Testis (tissue), 3 donors: ENCODE data around the gene GID4. TPM values are rescaled to one million over a fixed set of nuclear protein-coding genes. Genes with fewer than 3 reads are reported as not detected.

Experiments
- DNase-seq: peaks from one replicate; pipeline ENCODE4 v3.0.0-alpha.2; 2019
- H3K27ac ChIP-seq, 2 donors: fragments of 200-600 bp; sonication (generic); one replicate each; pipeline ENCODE4 v1.5.1; 2019
- H3K27me3 ChIP-seq: fragments of 200-600 bp; sonication (generic); one replicate; pipeline ENCODE4 v1.5.1; 2019
- H3K36me3 ChIP-seq: fragments of 200-600 bp; sonication (generic); one replicate; pipeline ENCODE4 v1.5.1; 2017; ENCODE audit warnings: low read depth; ENCODE audit errors: missing control alignments
- H3K4me1 ChIP-seq: fragments of 200-600 bp; sonication (generic); one replicate; pipeline ENCODE4 v1.5.1; 2019
- H3K4me3 ChIP-seq, 2 donors: fragments of 200-600 bp; sonication (generic); one replicate each; pipeline ENCODE4 v1.5.1; 2017 to 2019
- H3K9me3 ChIP-seq: fragments of 200-600 bp; sonication (generic); one replicate; pipeline ENCODE4 v1.5.1; 2017
- POLR2A ChIP-seq: fragments of 450-650 bp; IDR thresholded peaks from one replicate; pipeline ENCODE4 v1.6.1; 2017; ENCODE audit warnings: antibody characterized with exemption, mild to moderate bottlenecking, moderate library complexity
- WGBS, 2 donors: methylation state at CpG; one replicate each; pipeline ENCODE4 v1.1.5; 2018; 5-methylcytosine and 5-hydroxymethylcytosine counted together
- intact Hi-C: fragments of 100-400 bp; cut with DNase I; formaldehyde crosslinking; loops from one replicate; pipeline ENCODE4 v1.15.1; 2023; ENCODE audit warnings: low total_unique reads
- polyA plus RNA-seq: library from polyadenylated mRNA; stranded (reverse); fragments of 350-450 nt; fragmentation: Illumina TruSeq; extraction: RNeasy Lipid Tissue Mini Kit (QIAGEN cat#74804); gene quantifications from one replicate; pipeline ENCODE4 v1.2.3, GENCODE V29; 2014; ENCODE audit warnings: low read depth, low replicate concordance; ENCODE audit not compliant: insufficient read depth
- total RNA-seq, 2 donors: library from RNA; depleted of rRNA; stranded (reverse); fragments of >200 nt; gene quantifications; one replicate each; pipeline ENCODE4 v1.2.3, GENCODE V29; 2016
- TF ChIP-seq, protein P1 (sequence below), 3 experiments: fragments of 450-650 bp in 2 of 3; fragments of 200-600 bp in 1 of 3; sonication (generic) in 1 of 3; IDR thresholded peaks; one replicate each; pipeline ENCODE4 v1.5.1; 2016 to 2019; ENCODE audit warnings: antibody characterized with exemption in 3 of 3, mild to moderate bottlenecking in 2 of 3, moderate library complexity in 1 of 3

The GID4 gene
- total and polyA plus RNA-seq, 3 donors from 2014 or later = 28.6 to 88.3 (median 36.1) TPM

DNA sequence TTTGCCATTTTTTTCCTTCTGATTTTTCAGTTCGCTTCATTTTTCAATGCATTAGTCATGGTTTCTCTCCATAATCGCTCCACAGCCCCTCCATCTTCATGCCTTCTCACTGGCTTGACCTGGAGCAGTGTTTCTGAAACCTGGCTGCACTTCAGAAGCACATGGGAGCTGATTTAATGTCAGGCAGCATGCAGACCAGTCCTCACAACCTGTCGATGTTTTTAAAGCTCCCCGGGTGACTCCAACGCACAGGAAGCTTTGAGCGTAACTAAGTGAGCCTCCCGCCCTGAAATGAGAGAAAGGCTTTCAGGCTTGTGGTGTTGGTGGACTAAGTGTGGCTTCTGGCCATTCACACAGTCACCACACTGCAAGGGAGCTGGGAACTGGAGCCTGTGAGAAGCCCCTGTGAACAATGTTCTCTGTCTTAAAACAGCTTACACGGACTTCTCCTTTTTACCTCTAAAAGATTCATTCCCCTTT is 31.7 kb downstream of the GID4 start:
- Histone ChIP-seq H3K27me3 (no peaks in the 10 kb centered on the region), H3K36me3 (no peaks in the 10 kb centered on the region), H3K9me3 (no peaks in the 10 kb centered on the region), H3K4me1 (no peaks in the 10 kb centered on the region), H3K4me3 (no peak overlapping the region), H3K27ac (no peak overlapping the region)
- WGBS, 2 donors = 4 to 9% methylated on average over 7 to 8 of the region's 8 CpGs
- no peak for DNase-seq
- TF ChIP-seq, protein P1, sequence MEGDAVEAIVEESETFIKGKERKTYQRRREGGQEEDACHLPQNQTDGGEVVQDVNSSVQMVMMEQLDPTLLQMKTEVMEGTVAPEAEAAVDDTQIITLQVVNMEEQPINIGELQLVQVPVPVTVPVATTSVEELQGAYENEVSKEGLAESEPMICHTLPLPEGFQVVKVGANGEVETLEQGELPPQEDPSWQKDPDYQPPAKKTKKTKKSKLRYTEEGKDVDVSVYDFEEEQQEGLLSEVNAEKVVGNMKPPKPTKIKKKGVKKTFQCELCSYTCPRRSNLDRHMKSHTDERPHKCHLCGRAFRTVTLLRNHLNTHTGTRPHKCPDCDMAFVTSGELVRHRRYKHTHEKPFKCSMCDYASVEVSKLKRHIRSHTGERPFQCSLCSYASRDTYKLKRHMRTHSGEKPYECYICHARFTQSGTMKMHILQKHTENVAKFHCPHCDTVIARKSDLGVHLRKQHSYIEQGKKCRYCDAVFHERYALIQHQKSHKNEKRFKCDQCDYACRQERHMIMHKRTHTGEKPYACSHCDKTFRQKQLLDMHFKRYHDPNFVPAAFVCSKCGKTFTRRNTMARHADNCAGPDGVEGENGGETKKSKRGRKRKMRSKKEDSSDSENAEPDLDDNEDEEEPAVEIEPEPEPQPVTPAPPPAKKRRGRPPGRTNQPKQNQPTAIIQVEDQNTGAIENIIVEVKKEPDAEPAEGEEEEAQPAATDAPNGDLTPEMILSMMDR (IDR thresholded peaks at IDR 0.05) = no peak
- TF ChIP-seq POLR2A = no peak
- intact Hi-C loops = no loop called here

DNA sequence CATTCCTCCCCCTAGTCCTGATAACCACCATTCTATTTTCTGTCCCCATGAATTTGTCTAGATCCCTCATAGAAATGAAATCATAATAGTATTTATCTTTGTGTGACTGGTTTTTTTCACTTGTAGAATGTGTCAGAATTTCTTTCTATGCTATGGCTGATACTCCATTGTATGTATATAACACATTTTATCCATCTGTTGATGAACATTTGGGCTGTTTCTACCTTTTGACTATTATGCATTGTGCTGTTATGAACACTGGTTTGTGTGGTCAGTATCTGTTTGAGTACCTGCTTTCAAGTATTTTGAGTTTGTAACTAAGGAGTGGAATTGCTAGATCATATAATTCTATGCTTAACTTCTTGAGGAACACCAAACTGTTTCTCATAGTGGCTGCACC is 32.5 kb downstream of the GID4 start:
- Histone ChIP-seq H3K27me3 (no peaks in the 10 kb centered on the region), H3K9me3 (no peaks in the 10 kb centered on the region), H3K36me3 (no peaks in the 10 kb centered on the region), H3K4me1 (no peaks in the 10 kb centered on the region), H3K4me3 (no peak overlapping the region), H3K27ac (no peak overlapping the region)
- intact Hi-C loops = no loop called here
- DNase-seq = no peak
- TF ChIP-seq, protein P1 (IDR thresholded peaks at IDR 0.05) = no peak

DNA sequence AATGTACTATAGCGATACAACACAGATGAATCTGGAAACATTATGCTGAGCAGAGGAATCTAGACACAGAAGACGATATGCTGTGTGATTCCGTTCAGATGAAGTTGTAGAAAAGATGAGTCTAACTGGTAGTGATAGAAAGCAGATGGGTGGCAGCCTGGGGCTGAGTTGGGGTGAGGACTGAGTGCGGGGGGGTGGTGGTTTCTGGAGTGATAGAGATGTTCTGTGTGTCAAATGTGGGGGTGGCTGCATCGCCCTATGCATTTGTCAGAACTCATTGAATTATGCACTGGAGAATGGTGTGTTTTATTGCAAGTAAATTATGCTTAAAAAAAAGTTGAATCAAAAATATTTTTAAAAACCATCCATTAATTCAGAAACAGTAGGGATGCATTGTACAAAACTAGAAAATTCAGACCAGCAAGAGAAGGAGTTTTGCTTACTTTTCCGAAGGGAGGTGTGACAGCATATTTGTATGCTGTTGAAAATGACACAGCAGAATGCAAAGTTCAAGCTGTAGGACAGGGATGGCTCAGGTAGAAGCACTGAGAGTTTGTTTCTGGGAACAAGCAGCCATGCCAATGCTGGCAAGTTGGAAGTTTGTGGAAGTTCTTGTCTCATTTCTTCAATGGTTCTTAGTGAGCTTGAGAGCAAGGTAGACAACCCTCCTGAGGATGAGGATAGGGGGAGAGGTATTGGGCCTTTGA is 35.5 kb downstream of the GID4 start:
- 85 to 87% methylated on average over 6 of the region's 6 CpGs for WGBS, 2 donors
- TF ChIP-seq POLR2A = no peak
- TF ChIP-seq, protein P1 (IDR thresholded peaks at IDR 0.05) = no peak
- no peaks in the 10 kb centered on the region for H3K9me3 ChIP-seq
- no peaks in the 10 kb centered on the region for H3K4me1 ChIP-seq
- H3K36me3 ChIP-seq = no peaks in the 10 kb centered on the region
- H3K4me3 ChIP-seq = no peak overlapping the region
- H3K27ac ChIP-seq = no peak overlapping the region
- H3K27me3 ChIP-seq = no peaks in the 10 kb centered on the region
- intact Hi-C loops = no loop called here
- DNase-seq = no peak

DNA sequence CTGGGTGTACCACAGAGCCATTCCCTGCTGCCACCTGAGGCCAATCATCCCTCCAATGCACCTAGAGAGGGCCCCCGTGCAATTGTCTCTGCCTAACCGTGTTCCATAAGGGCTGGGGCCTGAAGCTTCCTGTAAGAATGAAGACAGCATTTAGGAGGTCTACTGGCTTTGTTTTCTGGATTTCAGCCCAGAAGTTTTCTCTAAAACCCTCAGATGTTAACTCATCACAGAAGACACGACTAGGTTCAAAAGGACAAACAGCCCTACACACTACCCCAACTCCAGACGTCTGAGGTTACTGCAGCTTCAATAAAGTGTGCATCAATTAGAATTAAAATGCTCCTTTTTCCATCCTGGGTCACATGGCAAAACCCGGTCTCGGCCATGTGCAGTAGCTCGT is 37.7 kb downstream of the GID4 start:
- no peak for DNase-seq
- Histone ChIP-seq H3K27ac (no peak overlapping the region), H3K4me1 (no peaks in the 10 kb centered on the region), H3K27me3 (no peaks in the 10 kb centered on the region), H3K4me3 (no peak overlapping the region), H3K36me3 (no peaks in the 10 kb centered on the region), H3K9me3 (no peaks in the 10 kb centered on the region)
- intact Hi-C loops = no loop called here
- 70 to 73% methylated on average over 7 of the region's 7 CpGs for WGBS, 2 donors
- TF ChIP-seq POLR2A = no peak
- TF ChIP-seq, protein P1 (IDR thresholded peaks at IDR 0.05) = no peak

DNA sequence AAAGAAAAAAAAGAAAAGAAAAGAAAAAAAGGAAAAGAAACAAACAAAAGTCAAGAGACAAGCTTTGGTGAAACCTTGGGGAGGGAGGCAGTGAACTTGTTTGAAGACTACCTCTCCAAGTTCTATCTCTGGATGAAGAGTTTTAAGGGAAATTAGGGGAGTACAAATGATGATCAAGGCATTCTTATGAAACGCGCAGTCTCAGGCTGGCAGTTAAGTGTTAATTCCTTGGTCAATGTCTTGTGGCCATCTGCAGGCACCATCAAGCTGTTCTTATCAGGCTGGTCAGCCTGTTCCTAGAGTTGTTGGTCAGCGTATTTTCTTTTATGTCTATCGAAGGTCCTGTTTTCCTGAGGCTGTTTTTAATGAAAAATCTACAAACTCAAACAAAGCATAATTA is 40.3 kb downstream of the GID4 start:
- intact Hi-C loops = no loop called here
- TF ChIP-seq, protein P1 (IDR thresholded peaks at IDR 0.05) = no peak
- TF ChIP-seq POLR2A = no peak
- H3K36me3 ChIP-seq = no peaks in the 10 kb centered on the region
- H3K4me3 ChIP-seq = no peak overlapping the region
- no peak overlapping the region for H3K27ac ChIP-seq
- DNase-seq = no peak
- no peaks in the 10 kb centered on the region for H3K27me3 ChIP-seq
- WGBS, 2 donors = 67 to 76% methylated on average over 4 of the region's 4 CpGs
- no peaks in the 10 kb centered on the region for H3K9me3 ChIP-seq
- no peaks in the 10 kb centered on the region for H3K4me1 ChIP-seq
